SU-DHL-6 (cell line): ENCODE results near the gene ACKR2.
"Not testable (repeated sequence)": the region's sequence is repeated elsewhere in the genome, so short reads cannot be mapped to it uniquely, and the experiment has no call there.

Experiments used
- H2AFZ ChIP-seq: fragments of 200-600 bp; sonication (generic); 2 replicates; pipeline ENCODE4 v1.6.1; 2014; ENCODE audit warnings: low read depth, mild to moderate bottlenecking, moderate library complexity, mixed read lengths, antibody characterized with exemption, low read length; ENCODE audit not compliant: severe bottlenecking
- H3F3A ChIP-seq: fragments of 200-600 bp; shearing (Covaris generic); 2 replicates; pipeline ENCODE4 v1.6.0; 2016; ENCODE audit warnings: antibody characterized with exemption, mild to moderate bottlenecking; ENCODE audit not compliant: insufficient read depth
- H3K27ac ChIP-seq: fragments of 200-600 bp; sonication (generic); 2 replicates; pipeline ENCODE4 v1.5.1; 2016; ENCODE audit warnings: low read depth, mild to moderate bottlenecking, low read length, moderate library complexity, mixed read lengths
- H3K27me3 ChIP-seq: fragments of 200-600 bp; sonication (generic), shearing (Covaris generic); 2 replicates; pipeline ENCODE4 v1.6.0; 2014; ENCODE audit warnings: mild to moderate bottlenecking, low read length
- H3K36me3 ChIP-seq: fragments of 200-600 bp; sonication (generic); 2 replicates; pipeline ENCODE4 v1.6.1; 2014; ENCODE audit warnings: mild to moderate bottlenecking, low read length, mixed read lengths
- H3K4me2 ChIP-seq: fragments of 300-600, 200-600 bp; shearing (Covaris generic), sonication (generic); 2 replicates; pipeline ENCODE4 v1.6.0; 2014; ENCODE audit warnings: low read length, low read depth, mild to moderate bottlenecking; ENCODE audit not compliant: poor library complexity, severe bottlenecking
- H3K4me3 ChIP-seq: fragments of 200-600 bp; sonication (generic); 2 replicates; pipeline ENCODE4 v1.5.1; 2014; ENCODE audit warnings: antibody characterized with exemption, low read length, mild to moderate bottlenecking, mixed read lengths; ENCODE audit not compliant: insufficient read depth, poor library complexity, severe bottlenecking
- H3K79me2 ChIP-seq: fragments of 200-600 bp; sonication (generic); 2 replicates; pipeline ENCODE4 v1.6.1; 2014; ENCODE audit warnings: mild to moderate bottlenecking, low read length, moderate library complexity; ENCODE audit not compliant: insufficient read depth
- H3K9ac ChIP-seq: fragments of 200-600 bp; sonication (generic); 2 replicates; pipeline ENCODE4 v1.7.0; 2014; ENCODE audit warnings: mild to moderate bottlenecking, low read length
- H3K9me2 ChIP-seq: fragments of 200-600 bp; sonication (generic); replicated peaks from 2 replicates; pipeline ENCODE4 v1.6.1; 2014; ENCODE audit warnings: low read length; ENCODE audit not compliant: insufficient read depth
- H3K9me3 ChIP-seq: fragments of 200-600 bp; sonication (generic); 2 replicates; pipeline ENCODE4 v1.6.1; 2014; ENCODE audit warnings: low read length, mixed read lengths; ENCODE audit not compliant: insufficient read depth
- H4K20me1 ChIP-seq: fragments of 200-600 bp; sonication (generic); 2 replicates; pipeline ENCODE4 v1.6.1; 2014; ENCODE audit warnings: low read depth, mild to moderate bottlenecking, antibody characterized with exemption, low read length, moderate library complexity, mixed read lengths
- CTCF ChIP-seq: fragments of 200-600 bp; sonication (generic); IDR thresholded peaks from one replicate; pipeline ENCODE4 v1.5.1; 2017; ENCODE audit warnings: antibody characterized with exemption, mild to moderate bottlenecking, low read length, moderate library complexity; ENCODE audit not compliant: insufficient read depth, poor library complexity, severe bottlenecking
- EZH2phosphoT487 ChIP-seq: fragments of 200-600 bp; sonication (generic), shearing (Covaris generic); conservative IDR thresholded peaks from 2 replicates; pipeline ENCODE4 v1.6.1; 2018; ENCODE audit warnings: mild to moderate bottlenecking, antibody characterized with exemption, low read length, moderate library complexity, mixed read lengths

Gene ACKR2

GRCh38 chr3:42804831-42805132, 4.5 kb upstream of the ACKR2 start:
- no peaks in the 10 kb centered on the region for H3K36me3 ChIP-seq
- H3K79me2 ChIP-seq = peaks cover 44% of the 10 kb centered on the region
- TF ChIP-seq EZH2phosphoT487 (no peak), CTCF (no peak)
- H3K27me3 ChIP-seq = no peaks in the 10 kb centered on the region
- no peaks in the 10 kb centered on the region for H3F3A ChIP-seq
- peak overlapping the region; percentile 87 for H3K4me2 ChIP-seq
- peak overlapping the region; percentile 96 for H3K9ac ChIP-seq
- no peaks in the 10 kb centered on the region for H3K9me3 ChIP-seq
- no peaks in the 10 kb centered on the region for H4K20me1 ChIP-seq
- no peak overlapping the region for H3K27ac ChIP-seq
- peak overlapping the region; percentile 95 for H2AFZ ChIP-seq
- H3K9me2 ChIP-seq = no peaks in the 10 kb centered on the region
- peak overlapping the region; percentile 64 for H3K4me3 ChIP-seq

- Histone ChIP-seq H3K9ac (peak overlapping the region; percentile 96), H3K9me3 (no peaks in the 10 kb centered on the region), H2AFZ (peak overlapping the region; percentile 95), H4K20me1 (no peaks in the 10 kb centered on the region), H3F3A (no peaks in the 10 kb centered on the region), H3K36me3 (no peaks in the 10 kb centered on the region), H3K27me3 (no peaks in the 10 kb centered on the region), H3K4me3 (peak overlapping the region; percentile 64), H3K79me2 (peaks cover 40% of the 10 kb centered on the region), H3K27ac (no peak overlapping the region), H3K4me2 (peak overlapping the region; percentile 87), H3K9me2 (no peaks in the 10 kb centered on the region)
- TF ChIP-seq EZH2phosphoT487 (no peak), CTCF (no peak)
Observed at GRCh38 chr3:42805141-42805821, 4.0 kb upstream of the ACKR2 start.

GRCh38 chr3:42807929-42808328, 1.3 kb upstream of the ACKR2 start:
- Histone ChIP-seq H3K9me2 (no peaks in the 10 kb centered on the region), H3K79me2 (peaks cover 13% of the 10 kb centered on the region), H3K27me3 (no peaks in the 10 kb centered on the region), H4K20me1 (no peaks in the 10 kb centered on the region), H3K4me3 (no peak overlapping the region), H3F3A (no peaks in the 10 kb centered on the region), H2AFZ (no peak overlapping the region), H3K27ac (no peak overlapping the region), H3K4me2 (no peak overlapping the region), H3K9ac (no peak overlapping the region), H3K36me3 (no peaks in the 10 kb centered on the region), H3K9me3 (no peaks in the 10 kb centered on the region)
- no peak for TF ChIP-seq CTCF
- no peak for TF ChIP-seq EZH2phosphoT487

- H4K20me1 ChIP-seq, H3K9me2 ChIP-seq, H3F3A ChIP-seq, H3K79me2 ChIP-seq, H3K9me3 ChIP-seq, H2AFZ ChIP-seq, H3K27ac ChIP-seq, H3K9ac ChIP-seq, H3K4me3 ChIP-seq, H3K4me2 ChIP-seq, H3K36me3 ChIP-seq, H3K27me3 ChIP-seq: not testable (repeated sequence)
Observed at GRCh38 chr3:42810706-42811105, 1.5 kb downstream of the ACKR2 start.

GRCh38 chr3:42811118-42811883, 2.1 kb downstream of the ACKR2 start:
- not testable (repeated sequence) for H3K27me3 ChIP-seq, H3K9me3 ChIP-seq, H3K9me2 ChIP-seq, H3K4me3 ChIP-seq, H3K79me2 ChIP-seq, H3K27ac ChIP-seq, H4K20me1 ChIP-seq, H3K4me2 ChIP-seq, H2AFZ ChIP-seq, H3K36me3 ChIP-seq, H3F3A ChIP-seq, H3K9ac ChIP-seq
